B cell (primary cell): ENCODE data around the gene CCIN. TPM values are rescaled to one million over a fixed set of nuclear protein-coding genes. Genes with fewer than 3 reads are reported as not detected.

Experiments used
- ATAC-seq: fragments of 200-7000 bp; cut with Tn5 transposase; one replicate; pipeline ENCODE4 v1.10.0; 2021; ENCODE audit warnings: low read depth, mild to moderate bottlenecking, moderate number of reproducible peaks, moderate library complexity
- CTCF ChIA-PET: fragments of 350-600 bp; sonication (Branson Sonifier 250); formaldehyde crosslinking; loops from one replicate; lab custom pipeline; 2021; ENCODE audit warnings: antibody characterized with exemption, inconsistent platforms; lab: Charles Lee
- POLR2A ChIA-PET: fragments of 350-600 bp; sonication (Branson Sonifier 250); formaldehyde crosslinking; loops from one replicate; lab custom pipeline; 2021; ENCODE audit warnings: antibody characterized with exemption; lab: Charles Lee
- DNase-seq: peaks from one replicate; pipeline ENCODE4 v3.0.0; 2013
- H2AFZ ChIP-seq: 2 replicates; pipeline ENCODE4 v1.6.1; 2012; ENCODE audit warnings: mild to moderate bottlenecking, low read depth, low read length; ENCODE audit not compliant: insufficient read depth, poor library complexity, severe bottlenecking
- H3K27ac ChIP-seq, 2 donors: 1 replicate in 1 of 2; 2 replicates in 1 of 2; pipeline ENCODE4 v1.5.1; 2012 to 2013; ENCODE audit warnings: low read length in 2 of 2, mild to moderate bottlenecking in 2 of 2, moderate library complexity in 1 of 2
- H3K27me3 ChIP-seq, 4 experiments: fragments of 200-600 bp in 1 of 4; sonication (generic) in 1 of 4; replicated peaks in 1 of 4; 1 replicate in 2 of 4; 2 replicates in 2 of 4; pipeline versions ENCODE4 v1.6.1 to v1.7.0; 2013 to 2016; ENCODE audit warnings: low read length in 3 of 4, mild to moderate bottlenecking in 2 of 4, mixed read lengths in 1 of 4, moderate library complexity in 1 of 4; ENCODE audit not compliant: insufficient read depth in 4 of 4, control insufficient read depth in 3 of 4; ENCODE audit errors: control extremely low read depth in 1 of 4
- H3K36me3 ChIP-seq, 2 experiments: replicated peaks in 1 of 2; 1 replicate in 1 of 2; 2 replicates in 1 of 2; pipeline versions ENCODE4 v1.6.1 to v1.7.1; 2013; ENCODE audit warnings: low read length in 1 of 2; ENCODE audit not compliant: insufficient read depth in 2 of 2, control insufficient read depth in 1 of 2; ENCODE audit errors: control extremely low read depth in 1 of 2, extremely low read depth in 1 of 2
- H3K4me1 ChIP-seq, 2 donors: fragments of 200-600 bp in 1 of 2; sonication (generic) in 1 of 2; 1 replicate in 1 of 2; 2 replicates in 1 of 2; pipeline versions ENCODE4 v1.5.1 to v1.6.1; 2013 to 2017; ENCODE audit warnings: low read length in 2 of 2; ENCODE audit not compliant: control insufficient read depth in 2 of 2, insufficient read depth in 2 of 2
- H3K4me2 ChIP-seq: replicated peaks from 2 replicates; pipeline ENCODE3; 2012; ENCODE audit warnings: mild to moderate bottlenecking, low read depth, low read length; ENCODE audit not compliant: poor library complexity, severe bottlenecking
- H3K4me3 ChIP-seq, 5 experiments: fragments of 200-600 bp in 1 of 5; sonication (generic) in 1 of 5; 1 replicate in 3 of 5; 2 replicates in 2 of 5; pipeline versions ENCODE4 v1.5.1 to v1.7.0; 2011 to 2016; ENCODE audit warnings: low read length in 4 of 5, mild to moderate bottlenecking in 4 of 5, low read depth in 2 of 5, control low read depth in 1 of 5, moderate library complexity in 1 of 5; ENCODE audit not compliant: insufficient read depth in 1 of 5; ENCODE audit errors: control extremely low read depth in 1 of 5, extremely low read depth in 1 of 5
- H3K79me2 ChIP-seq: fragments of 200-600 bp; sonication (generic); one replicate; pipeline ENCODE4 v1.6.0; 2016; ENCODE audit warnings: low read length; ENCODE audit not compliant: control insufficient read depth, insufficient read depth
- H3K9ac ChIP-seq: fragments of 200-600 bp; sonication (generic); 2 replicates; pipeline ENCODE4 v1.6.1; 2017; ENCODE audit warnings: mild to moderate bottlenecking, low read length, moderate library complexity
- H3K9me3 ChIP-seq, 3 donors: one replicate each; pipeline versions ENCODE4 v1.6.1 to v1.7.1; 2013; ENCODE audit warnings: low read length in 2 of 3; ENCODE audit not compliant: control insufficient read depth in 2 of 3, insufficient read depth in 1 of 3; ENCODE audit errors: control extremely low read depth in 1 of 3
- H4K20me1 ChIP-seq: 2 replicates; pipeline ENCODE4 v1.6.0; 2012; ENCODE audit warnings: mild to moderate bottlenecking, low read length; ENCODE audit not compliant: insufficient read depth, control insufficient read depth, poor library complexity, severe bottlenecking
- H3K27ac Mint-ChIP-seq: one replicate; pipeline ENCODE4 v1.8.0; 2021; ENCODE audit warnings: mixed read lengths
- H3K27me3 Mint-ChIP-seq: one replicate; pipeline ENCODE4 v1.8.0; 2021; ENCODE audit warnings: mixed read lengths
- H3K4me1 Mint-ChIP-seq: one replicate; pipeline ENCODE4 v1.8.0; 2021; ENCODE audit warnings: mixed read lengths
- H3K4me3 Mint-ChIP-seq: one replicate; pipeline ENCODE4 v1.8.0; 2021; ENCODE audit warnings: mixed read lengths
- H3K9me3 Mint-ChIP-seq: one replicate; pipeline ENCODE4 v1.8.0; 2022; ENCODE audit warnings: mixed read lengths; ENCODE audit not compliant: insufficient read depth
- EZH2 ChIP-seq: IDR thresholded peaks from 2 replicates; pipeline ENCODE4 v1.6.1; 2012; ENCODE audit warnings: borderline replicate concordance, low read depth, mild to moderate bottlenecking, moderate library complexity, low read length; ENCODE audit not compliant: insufficient read depth, poor library complexity, severe bottlenecking
- WGBS: methylation state at CpG from one replicate; pipeline ENCODE4 v1.1.5; 2013; ENCODE audit warnings: missing lambda C conversion rate; ENCODE audit not compliant: insufficient coverage; 5-methylcytosine and 5-hydroxymethylcytosine counted together
- intact Hi-C: fragments of 100-400 bp; cut with micrococcal nuclease; formaldehyde crosslinking; loops from one replicate; pipeline ENCODE4 v1.10.0; 2022
- polyA plus RNA-seq: library from polyadenylated mRNA; depleted of rRNA; stranded (reverse); fragments of >200 nt; gene quantifications from 2 replicates; pipeline ENCODE4 v1.2.3, GENCODE V29; 2012
- total RNA-seq, 2 donors: library from RNA; stranded (reverse); fragments of 120-200 nt in 1 of 2; gene quantifications; 1 replicate in 1 of 2; 2 replicates in 1 of 2; pipeline versions ENCODE4 v1.2.3 to v1.2.4, GENCODE V29; 2013 to 2022
- TF ChIP-seq, protein P1 (sequence below): fragments of 200-600 bp; IDR thresholded peaks from one replicate; pipeline ENCODE4 v1.8.0; 2022; ENCODE audit warnings: antibody characterized with exemption, mild to moderate bottlenecking

The CCIN gene
- total and polyA plus RNA-seq, 2 donors (not counting 1 experiment from before 2014, with no cell fraction given), result 0.15 TPM; not detected in 1

DNA sequence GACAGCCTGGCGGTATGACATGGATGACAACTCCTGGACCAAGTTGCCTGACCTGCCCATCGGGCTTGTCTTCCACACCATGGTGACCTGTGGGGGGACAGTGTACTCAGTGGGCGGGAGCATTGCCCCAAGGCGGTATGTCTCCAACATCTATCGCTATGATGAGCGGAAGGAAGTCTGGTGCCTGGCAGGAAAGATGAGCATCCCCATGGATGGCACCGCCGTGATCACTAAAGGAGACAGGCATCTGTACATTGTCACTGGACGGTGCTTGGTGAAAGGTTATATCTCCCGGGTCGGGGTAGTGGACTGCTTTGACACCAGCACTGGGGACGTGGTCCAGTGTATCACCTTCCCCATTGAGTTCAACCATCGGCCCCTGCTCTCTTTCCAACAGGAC lies 1.3 kb downstream of the CCIN start:
- WGBS, result 94% methylated on average over 13 of the region's 13 CpGs
- Histone ChIP-seq H3K4me2 (no peak overlapping the region), H3K27me3 (no peaks in the 10 kb centered on the region), H3K9me3 (peaks cover 0 to 3% (median 0%) of the 10 kb centered on the region in 3 donors), H3K4me1 (peaks cover 0 to 10% of the 10 kb centered on the region in 2 donors), H3K27ac (no peak overlapping the region), H3K9ac (no peak overlapping the region), H3K4me3 (no peak overlapping the region), H3K79me2 (no peaks in the 10 kb centered on the region), H2AFZ (no peak overlapping the region), H4K20me1 (no peaks in the 10 kb centered on the region), H3K36me3 (no peaks in the 10 kb centered on the region)
- Mint-ChIP-seq H3K27me3 (peaks cover 2% of the 10 kb centered on the region), H3K4me3 (no peak overlapping the region), H3K9me3 (no peaks in the 10 kb centered on the region), H3K27ac (no peak overlapping the region), H3K4me1 (peaks cover 3% of the 10 kb centered on the region)
- ChIA-PET CTCF (interaction anchor here (5.4 to 8.2 kb wide), 2 partner anchors 20 to 69 kb away, joined by 44 to 435 read pairs; partner anchors contain the start of gene CLTA), POLR2A (no interaction called here)
- ATAC-seq (no peak), DNase-seq (no peak)
- TF ChIP-seq, protein P1, sequence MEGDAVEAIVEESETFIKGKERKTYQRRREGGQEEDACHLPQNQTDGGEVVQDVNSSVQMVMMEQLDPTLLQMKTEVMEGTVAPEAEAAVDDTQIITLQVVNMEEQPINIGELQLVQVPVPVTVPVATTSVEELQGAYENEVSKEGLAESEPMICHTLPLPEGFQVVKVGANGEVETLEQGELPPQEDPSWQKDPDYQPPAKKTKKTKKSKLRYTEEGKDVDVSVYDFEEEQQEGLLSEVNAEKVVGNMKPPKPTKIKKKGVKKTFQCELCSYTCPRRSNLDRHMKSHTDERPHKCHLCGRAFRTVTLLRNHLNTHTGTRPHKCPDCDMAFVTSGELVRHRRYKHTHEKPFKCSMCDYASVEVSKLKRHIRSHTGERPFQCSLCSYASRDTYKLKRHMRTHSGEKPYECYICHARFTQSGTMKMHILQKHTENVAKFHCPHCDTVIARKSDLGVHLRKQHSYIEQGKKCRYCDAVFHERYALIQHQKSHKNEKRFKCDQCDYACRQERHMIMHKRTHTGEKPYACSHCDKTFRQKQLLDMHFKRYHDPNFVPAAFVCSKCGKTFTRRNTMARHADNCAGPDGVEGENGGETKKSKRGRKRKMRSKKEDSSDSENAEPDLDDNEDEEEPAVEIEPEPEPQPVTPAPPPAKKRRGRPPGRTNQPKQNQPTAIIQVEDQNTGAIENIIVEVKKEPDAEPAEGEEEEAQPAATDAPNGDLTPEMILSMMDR, result no peak
- TF ChIP-seq EZH2, result no peak
- intact Hi-C loops, result no loop called here

DNA sequence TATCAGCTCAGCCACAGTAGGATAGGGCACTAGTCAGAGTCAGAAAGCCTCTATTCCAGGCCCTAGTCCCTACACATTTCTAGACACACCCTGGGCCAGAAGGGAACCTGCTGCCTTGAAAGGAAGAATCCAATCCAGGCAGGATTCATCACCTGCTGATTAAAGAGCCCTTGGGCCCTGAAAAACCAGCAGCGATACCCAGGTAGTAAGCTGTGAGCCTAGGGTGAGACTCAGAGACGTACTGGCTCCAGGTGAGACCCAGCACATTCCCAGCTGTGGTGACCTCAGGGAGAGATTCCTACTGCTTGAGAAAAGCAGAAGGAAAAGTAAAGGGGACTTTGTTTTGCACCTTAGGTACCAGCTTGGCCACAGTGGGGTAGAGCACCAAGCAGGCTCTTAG lies 4.7 kb downstream of the CCIN start:
- no peaks in the 10 kb centered on the region for H4K20me1 ChIP-seq
- H3K27me3 ChIP-seq, result no peaks in the 10 kb centered on the region
- ChIA-PET POLR2A (no interaction called here), CTCF (interaction anchor here (4.0 kb wide), 1 partner anchor 71 kb away, joined by 32 read pairs; no protein-coding TSS in a partner anchor)
- H3K4me2 ChIP-seq, result no peak overlapping the region
- WGBS, result 96% methylated on average over 2 of the region's 2 CpGs
- Mint-ChIP-seq H3K9me3 (no peaks in the 10 kb centered on the region), H3K4me1 (no peaks in the 10 kb centered on the region), H3K4me3 (no peak overlapping the region), H3K27me3 (peaks cover 2% of the 10 kb centered on the region), H3K27ac (no peak overlapping the region)
- DNase-seq, result no peak
- peaks cover 0 to 3% (median 0%) of the 10 kb centered on the region in 3 donors for H3K9me3 ChIP-seq
- H3K9ac ChIP-seq, result no peak overlapping the region
- TF ChIP-seq EZH2, result no peak
- ATAC-seq, result no peak
- H3K4me1 ChIP-seq, result no peaks in the 10 kb centered on the region
- intact Hi-C loops, result no loop called here
- no peak overlapping the region for H2AFZ ChIP-seq
- no peaks in the 10 kb centered on the region for H3K79me2 ChIP-seq
- no peak overlapping the region for H3K27ac ChIP-seq
- no peak overlapping the region for H3K4me3 ChIP-seq
- no peaks in the 10 kb centered on the region for H3K36me3 ChIP-seq
